ENCODE results near the gene CGB3. TPM values are rescaled to one million over a fixed set of nuclear protein-coding genes. Genes with fewer than 3 reads are reported as not detected.

CGB3 gene
- polyA plus RNA-seq, 1 of the 3 experiments (the other 2 are of a cell fraction): 0.10 TPM

DNA sequence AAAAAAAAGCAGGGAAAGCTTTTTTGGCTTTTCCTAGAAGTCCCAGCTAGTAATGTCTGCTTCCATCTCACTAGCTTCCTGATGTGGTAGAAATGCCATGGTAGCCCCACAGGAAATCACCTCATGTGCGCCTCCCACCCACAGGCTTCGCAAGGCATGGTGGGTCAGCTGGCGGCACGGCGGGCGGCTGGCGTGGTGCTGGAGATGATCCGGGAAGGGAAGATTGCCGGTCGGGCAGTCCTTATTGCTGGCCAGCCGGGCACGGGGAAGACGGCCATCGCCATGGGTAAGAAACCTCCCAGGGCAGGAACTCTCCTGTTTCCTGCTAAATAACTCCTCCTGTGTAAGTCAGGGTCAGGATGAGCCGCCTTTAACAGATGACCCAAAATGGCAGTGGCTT is 20.0 kb downstream of the CGB3 start:
- Histone ChIP-seq H3K79me2 (ENCODE audit: insufficient read depth) (peaks cover 33% of the 10 kb centered on the region; the same call in 1 of the 2 replicates), H3K27ac (ENCODE audit: low read depth in 2 of 2, low read length in 1 of 2) (no peak overlapping the region), H3K4me3 (ENCODE audit: low read depth in 2 of 2, low read length in 1 of 2) (no peak overlapping the region), H3F3A (replicated peaks; ENCODE audit: insufficient read depth) (no peaks in the 10 kb centered on the region), H4K20me1 (ENCODE audit: insufficient read depth) (no peaks in the 10 kb centered on the region), H3K4me2 (no peak overlapping the region), H3K9me2 (no peaks in the 10 kb centered on the region), H2AFZ (ENCODE audit: low read depth) (no peak overlapping the region), H3K4me1 (ENCODE audit: control insufficient read depth in 1 of 2, insufficient read depth in 2 of 2, low read depth in 1 of 2, low read length in 1 of 2) (no peaks in the 10 kb centered on the region), H3K27me3 (ENCODE audit: insufficient read depth) (no peaks in the 10 kb centered on the region), H3K36me3 (replicated peaks in 1 of 2; ENCODE audit: control insufficient read depth in 1 of 2, insufficient read depth in 2 of 2, low read length in 1 of 2) (peaks cover 20 to 39% of the 10 kb centered on the region in 2 experiments), H3K9me3 (no peaks in the 10 kb centered on the region), H3K9ac (no peak overlapping the region)
- CTCF ChIA-PET: interaction anchor here (0.6 to 2.8 kb wide), 5 partner anchors 9 to 70 kb away, joined by 3 to 14 read pairs (median 4); partner anchors contain the start of genes GYS1 and RUVBL2
- WGBS (ENCODE audit: low lambda C conversion rate): 99% methylated on average over 15 of the region's 15 CpGs
- POLR2A ChIA-PET: no interaction called here
- DNase-seq: no peak
- TF ChIP-seq TCF12 (IDR thresholded peaks at IDR 0.05) (no peak), JUND (IDR thresholded peaks at IDR 0.05) (no peak), SMC3 (IDR thresholded peaks at IDR 0.05; ENCODE audit: low read depth, low read length) (no peak), MXI1 (IDR thresholded peaks at IDR 0.05; ENCODE audit: low read depth, low read length) (no peak), RAD21 (IDR thresholded peaks at IDR 0.05; ENCODE audit: low read length) (no peak), REST (IDR thresholded peaks at IDR 0.05; ENCODE audit: low read depth, low read length) (no peak), TAF1 (IDR thresholded peaks at IDR 0.05; ENCODE audit: borderline replicate concordance, low read depth, low read length) (no peak), RFX5 (IDR thresholded peaks at IDR 0.05; ENCODE audit: low read length) (no peak), EP300 (IDR thresholded peaks at IDR 0.05; ENCODE audit: borderline replicate concordance in 1 of 2, low read depth in 1 of 2, low read length in 1 of 2) (no peak), MEF2A (IDR thresholded peaks at IDR 0.05; ENCODE audit: borderline replicate concordance, low read depth) (no peak), NFIC (IDR thresholded peaks at IDR 0.05; ENCODE audit: borderline replicate concordance) (no peak)
- TF ChIP-seq, protein P1, sequence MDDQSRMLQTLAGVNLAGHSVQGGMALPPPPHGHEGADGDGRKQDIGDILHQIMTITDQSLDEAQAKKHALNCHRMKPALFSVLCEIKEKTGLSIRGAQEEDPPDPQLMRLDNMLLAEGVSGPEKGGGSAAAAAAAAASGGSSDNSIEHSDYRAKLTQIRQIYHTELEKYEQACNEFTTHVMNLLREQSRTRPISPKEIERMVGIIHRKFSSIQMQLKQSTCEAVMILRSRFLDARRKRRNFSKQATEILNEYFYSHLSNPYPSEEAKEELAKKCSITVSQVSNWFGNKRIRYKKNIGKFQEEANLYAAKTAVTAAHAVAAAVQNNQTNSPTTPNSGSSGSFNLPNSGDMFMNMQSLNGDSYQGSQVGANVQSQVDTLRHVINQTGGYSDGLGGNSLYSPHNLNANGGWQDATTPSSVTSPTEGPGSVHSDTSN (IDR thresholded peaks at IDR 0.05): no peak
- TF ChIP-seq, protein P2, sequence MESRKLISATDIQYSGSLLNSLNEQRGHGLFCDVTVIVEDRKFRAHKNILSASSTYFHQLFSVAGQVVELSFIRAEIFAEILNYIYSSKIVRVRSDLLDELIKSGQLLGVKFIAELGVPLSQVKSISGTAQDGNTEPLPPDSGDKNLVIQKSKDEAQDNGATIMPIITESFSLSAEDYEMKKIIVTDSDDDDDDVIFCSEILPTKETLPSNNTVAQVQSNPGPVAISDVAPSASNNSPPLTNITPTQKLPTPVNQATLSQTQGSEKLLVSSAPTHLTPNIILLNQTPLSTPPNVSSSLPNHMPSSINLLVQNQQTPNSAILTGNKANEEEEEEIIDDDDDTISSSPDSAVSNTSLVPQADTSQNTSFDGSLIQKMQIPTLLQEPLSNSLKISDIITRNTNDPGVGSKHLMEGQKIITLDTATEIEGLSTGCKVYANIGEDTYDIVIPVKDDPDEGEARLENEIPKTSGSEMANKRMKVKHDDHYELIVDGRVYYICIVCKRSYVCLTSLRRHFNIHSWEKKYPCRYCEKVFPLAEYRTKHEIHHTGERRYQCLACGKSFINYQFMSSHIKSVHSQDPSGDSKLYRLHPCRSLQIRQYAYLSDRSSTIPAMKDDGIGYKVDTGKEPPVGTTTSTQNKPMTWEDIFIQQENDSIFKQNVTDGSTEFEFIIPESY (IDR thresholded peaks at IDR 0.05; ENCODE audit: borderline replicate concordance, low read depth): no peak
- TF ChIP-seq, protein P3, sequence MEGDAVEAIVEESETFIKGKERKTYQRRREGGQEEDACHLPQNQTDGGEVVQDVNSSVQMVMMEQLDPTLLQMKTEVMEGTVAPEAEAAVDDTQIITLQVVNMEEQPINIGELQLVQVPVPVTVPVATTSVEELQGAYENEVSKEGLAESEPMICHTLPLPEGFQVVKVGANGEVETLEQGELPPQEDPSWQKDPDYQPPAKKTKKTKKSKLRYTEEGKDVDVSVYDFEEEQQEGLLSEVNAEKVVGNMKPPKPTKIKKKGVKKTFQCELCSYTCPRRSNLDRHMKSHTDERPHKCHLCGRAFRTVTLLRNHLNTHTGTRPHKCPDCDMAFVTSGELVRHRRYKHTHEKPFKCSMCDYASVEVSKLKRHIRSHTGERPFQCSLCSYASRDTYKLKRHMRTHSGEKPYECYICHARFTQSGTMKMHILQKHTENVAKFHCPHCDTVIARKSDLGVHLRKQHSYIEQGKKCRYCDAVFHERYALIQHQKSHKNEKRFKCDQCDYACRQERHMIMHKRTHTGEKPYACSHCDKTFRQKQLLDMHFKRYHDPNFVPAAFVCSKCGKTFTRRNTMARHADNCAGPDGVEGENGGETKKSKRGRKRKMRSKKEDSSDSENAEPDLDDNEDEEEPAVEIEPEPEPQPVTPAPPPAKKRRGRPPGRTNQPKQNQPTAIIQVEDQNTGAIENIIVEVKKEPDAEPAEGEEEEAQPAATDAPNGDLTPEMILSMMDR (IDR thresholded peaks at IDR 0.05): no peak
